Measurements from ENCODE around the gene MYO6. TPM values are rescaled to one million over a fixed set of nuclear protein-coding genes. Genes with fewer than 3 reads are reported as not detected.
"Not testable (repeated sequence)": the region's sequence is repeated elsewhere in the genome, so short reads cannot be mapped to it uniquely, and the experiment has no call there.

MYO6 gene
- total RNA-seq, 2 donors from 2014 or later = 0.62 to 2.0 TPM

DNA sequence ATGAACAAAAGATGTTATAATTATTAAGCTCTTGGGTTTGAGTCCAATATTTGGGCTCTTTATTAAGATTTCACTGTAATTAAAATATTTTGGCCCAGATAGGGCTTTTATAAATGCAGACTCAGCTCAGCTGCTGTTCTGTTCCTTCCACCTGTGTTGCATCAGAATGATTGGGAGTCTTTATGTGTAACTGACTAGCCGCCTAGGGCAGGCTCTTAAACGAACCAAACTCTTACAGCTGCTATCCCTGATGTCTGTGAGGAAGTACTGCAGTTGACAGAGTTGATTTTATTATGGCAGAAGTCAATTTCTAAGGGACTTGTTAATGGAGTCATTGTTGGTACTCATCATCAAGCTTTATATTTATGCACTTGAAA lies 144.7 kb downstream of the MYO6 start:
- Mint-ChIP-seq H3K36me3 (no peaks in the 10 kb centered on the region), H3K27ac (no peak overlapping the region), H3K9me3 (no peaks in the 10 kb centered on the region)
- DNase-seq (ENCODE audit: low spot score in 2 of 2) (no peak), ATAC-seq (no peak)

DNA sequence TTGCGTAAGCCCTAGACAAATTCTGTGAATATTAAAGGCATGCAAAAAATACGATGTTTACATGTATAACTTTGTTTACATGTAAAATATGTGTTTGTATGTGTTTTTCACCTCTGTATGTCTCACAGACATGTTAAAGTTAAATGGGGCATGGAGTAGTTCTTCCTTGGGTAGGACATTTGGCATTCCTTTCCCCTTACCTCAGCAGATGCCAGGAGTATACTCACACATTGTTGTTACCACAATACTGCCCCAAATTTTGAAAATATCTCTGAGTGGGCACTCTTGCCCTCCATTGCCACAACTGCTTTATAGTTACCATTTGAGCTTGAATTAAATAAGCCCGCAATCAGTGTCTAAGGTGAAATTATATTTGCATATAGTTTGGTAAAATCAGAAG lies 147.5 kb downstream of the MYO6 start:
- no peaks in the 10 kb centered on the region for H3K36me3 Mint-ChIP-seq
- no peaks in the 10 kb centered on the region for H3K9me3 Mint-ChIP-seq
- ATAC-seq (no peak), DNase-seq (ENCODE audit: low spot score in 2 of 2) (no peak)
- H3K27ac Mint-ChIP-seq = no peak overlapping the region

DNA sequence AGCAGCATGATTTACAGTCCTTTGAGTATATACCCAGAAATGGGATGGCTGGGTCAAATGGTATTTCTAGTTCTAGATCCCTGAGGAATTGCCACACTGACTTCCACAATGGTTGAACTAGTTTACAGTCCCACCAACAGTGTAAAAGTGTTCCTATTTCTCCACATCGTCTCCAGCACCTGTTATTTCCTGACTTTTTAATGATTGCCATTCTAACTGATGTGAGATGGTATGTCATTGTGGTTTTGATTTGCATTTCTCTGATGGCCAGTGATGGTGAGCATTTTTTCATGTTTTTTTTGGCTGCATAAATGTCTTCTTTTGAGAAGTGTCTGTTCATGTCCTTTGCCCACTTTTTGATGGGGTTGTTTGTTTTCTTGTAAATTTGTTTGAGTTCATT lies 151.2 kb downstream of the MYO6 start:
- H3K36me3 Mint-ChIP-seq; H3K9me3 Mint-ChIP-seq; DNase-seq (ENCODE audit: low spot score in 2 of 2); ATAC-seq; H3K27ac Mint-ChIP-seq: not testable (repeated sequence)

DNA sequence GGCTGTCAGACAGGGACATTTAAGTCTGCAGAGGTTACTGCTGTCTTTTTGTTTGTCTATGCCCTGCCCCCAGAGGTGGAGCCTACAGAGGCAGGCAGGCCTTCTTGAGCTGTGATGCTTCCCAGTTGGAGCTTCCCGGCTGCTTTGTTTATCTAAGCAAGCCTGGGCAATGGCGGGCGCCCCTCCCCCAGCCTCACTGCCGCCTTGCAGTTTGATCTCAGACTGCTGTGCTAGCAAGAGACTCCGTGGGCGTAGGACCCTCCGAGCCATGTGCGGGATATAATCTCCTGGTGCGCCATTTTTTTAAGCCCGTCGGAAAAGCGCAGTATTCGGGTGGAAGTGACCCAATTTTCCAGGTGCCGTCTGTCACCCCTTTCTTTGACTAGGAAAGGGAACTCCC lies 156.1 kb downstream of the MYO6 start:
- DNase-seq (ENCODE audit: low spot score in 2 of 2); H3K9me3 Mint-ChIP-seq; H3K27ac Mint-ChIP-seq; ATAC-seq; H3K36me3 Mint-ChIP-seq: not testable (repeated sequence)

DNA sequence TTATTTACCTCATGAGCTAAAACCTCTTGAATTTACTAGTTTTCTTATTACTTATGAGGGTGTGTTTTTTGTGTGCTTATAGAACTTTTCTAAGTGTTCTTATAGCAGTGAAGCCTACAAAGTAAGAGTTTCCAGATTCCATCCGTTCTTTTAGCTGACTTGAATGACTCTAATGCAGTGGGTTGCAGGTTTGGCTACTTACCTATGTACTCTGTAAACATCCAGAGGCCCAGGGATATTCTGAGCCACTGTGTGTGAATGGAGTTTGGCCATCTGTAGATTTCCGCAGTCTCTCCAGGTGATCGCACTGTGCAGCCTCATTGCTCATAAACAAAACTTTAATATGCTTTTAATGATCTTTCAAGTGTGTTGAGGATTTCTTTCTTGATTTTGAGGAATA lies 157.8 kb downstream of the MYO6 start:
- no peaks in the 10 kb centered on the region for H3K9me3 Mint-ChIP-seq
- DNase-seq (ENCODE audit: low spot score in 2 of 2) = no peak

DNA sequence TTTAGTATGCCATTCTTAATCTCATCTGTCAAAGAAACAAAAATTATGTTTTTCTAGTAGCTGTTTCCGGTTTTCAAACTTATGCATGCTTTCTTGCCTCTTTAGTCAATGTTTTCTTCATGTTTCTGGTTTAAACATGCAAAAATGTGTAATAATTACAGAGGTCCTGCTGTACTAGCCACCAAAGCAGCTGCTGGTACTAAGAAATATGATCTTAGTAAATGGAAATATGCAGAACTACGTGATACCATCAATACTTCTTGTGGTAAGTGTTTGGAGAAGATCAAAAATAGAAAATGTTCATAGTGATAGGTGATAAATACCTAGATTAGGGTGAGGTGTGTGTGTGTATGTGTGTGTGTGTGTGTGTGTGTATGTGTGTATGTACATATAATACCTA lies 158.4 kb downstream of the MYO6 start:
- ATAC-seq = no peak
- Mint-ChIP-seq H3K36me3 (peaks cover 0 to 5% of the 10 kb centered on the region in 2 donors), H3K9me3 (no peaks in the 10 kb centered on the region), H3K27ac (no peak overlapping the region)
- no peak for DNase-seq (ENCODE audit: low spot score in 2 of 2)

More for the DNA sequence above, 157.8 kb downstream of the MYO6 start:
- Mint-ChIP-seq H3K27ac (no peak overlapping the region), H3K36me3 (peaks cover 0 to 5% of the 10 kb centered on the region in 2 donors)
- ATAC-seq = no peak

DNA sequence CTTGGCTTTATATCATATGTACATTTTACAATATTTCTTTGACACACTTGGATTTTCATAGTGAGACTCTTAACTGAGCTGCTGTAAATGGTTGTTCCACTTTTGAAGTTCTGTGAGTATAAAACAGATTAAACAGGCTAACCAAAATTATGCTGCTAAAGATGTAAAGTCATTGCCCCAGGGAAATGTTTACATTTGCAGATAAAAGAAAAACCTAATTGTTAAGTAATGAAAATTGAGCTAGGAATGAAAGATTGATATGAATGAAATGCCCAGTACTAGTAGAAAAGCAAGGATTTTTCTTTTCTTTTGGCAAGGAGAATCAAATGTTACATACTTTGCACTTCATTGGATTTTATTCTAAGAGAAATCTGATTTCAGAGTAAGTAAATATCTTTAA lies 164.0 kb downstream of the MYO6 start:
- ATAC-seq (no peak), DNase-seq (ENCODE audit: low spot score in 2 of 2) (no peak)
- Mint-ChIP-seq H3K27ac (no peak overlapping the region), H3K9me3 (no peaks in the 10 kb centered on the region), H3K36me3 (no peaks in the 10 kb centered on the region)

DNA sequence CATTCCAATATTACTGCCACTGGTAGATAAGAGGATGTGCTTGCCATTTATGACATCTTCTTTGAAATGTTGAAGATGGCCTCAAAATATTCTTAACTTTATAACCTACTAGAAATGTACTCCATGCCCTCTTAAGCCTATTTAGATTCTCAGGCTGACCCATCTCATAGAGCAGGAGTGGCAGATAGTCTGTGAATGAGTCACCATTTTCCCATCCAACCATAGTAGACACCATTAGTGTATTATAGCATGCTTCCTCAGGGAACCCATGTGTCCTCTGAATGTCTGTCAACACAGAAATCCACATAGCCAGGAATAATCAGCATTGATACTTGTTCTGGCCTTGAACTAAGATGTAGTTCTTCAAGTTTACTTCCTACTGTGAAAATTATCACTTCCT lies 173.2 kb downstream of the MYO6 start:
- no peak overlapping the region for H3K27ac Mint-ChIP-seq
- DNase-seq (ENCODE audit: low spot score in 2 of 2) (no peak), ATAC-seq (no peak)
- no peaks in the 10 kb centered on the region for H3K36me3 Mint-ChIP-seq
- H3K9me3 Mint-ChIP-seq = no peaks in the 10 kb centered on the region

DNA sequence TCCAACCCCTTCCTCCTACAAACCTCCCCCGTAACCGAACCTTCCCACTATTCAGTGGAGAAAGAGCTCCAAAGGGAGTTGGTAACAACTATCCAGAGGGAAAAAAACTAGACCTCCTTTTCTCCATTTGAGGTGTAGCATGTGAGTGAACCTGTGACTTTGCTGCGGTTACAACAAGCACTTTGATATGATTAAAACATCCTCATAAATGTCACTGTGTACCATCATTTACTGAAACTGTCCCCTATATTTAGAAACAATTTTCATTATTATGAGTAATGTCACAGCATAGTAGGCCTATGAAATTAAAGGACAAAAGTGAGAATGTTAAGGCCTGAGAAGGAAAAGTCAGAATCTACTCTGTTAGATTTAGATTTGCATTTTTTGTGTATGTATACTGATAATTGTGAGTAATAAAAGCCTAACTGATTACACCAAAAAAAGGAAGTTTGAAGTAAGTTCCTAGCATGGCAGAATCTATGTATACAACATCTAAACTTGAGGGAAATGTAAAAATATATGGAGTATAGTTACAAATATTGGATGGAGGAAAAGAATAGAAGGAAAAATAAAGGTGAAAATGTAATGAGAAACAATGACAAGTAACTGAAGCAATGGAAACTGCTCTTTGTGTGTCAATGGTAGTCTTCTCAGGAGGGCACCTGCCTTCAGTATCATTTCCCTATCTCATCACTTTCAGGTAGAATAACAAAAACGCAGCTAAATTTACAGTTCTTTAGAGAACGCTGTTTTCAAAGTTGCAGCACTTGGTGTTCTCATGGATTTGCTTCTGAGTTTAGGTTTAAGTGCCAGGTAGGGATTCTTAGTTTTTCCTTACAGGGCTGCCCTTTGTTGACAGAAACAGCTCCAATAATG lies 177.5 kb downstream of the MYO6 start:
- ATAC-seq (no peak), DNase-seq (ENCODE audit: low spot score in 2 of 2) (no peak)
- H3K36me3 Mint-ChIP-seq = no peaks in the 10 kb centered on the region
- no peaks in the 10 kb centered on the region for H3K9me3 Mint-ChIP-seq
- H3K27ac Mint-ChIP-seq = no peak overlapping the region

DNA sequence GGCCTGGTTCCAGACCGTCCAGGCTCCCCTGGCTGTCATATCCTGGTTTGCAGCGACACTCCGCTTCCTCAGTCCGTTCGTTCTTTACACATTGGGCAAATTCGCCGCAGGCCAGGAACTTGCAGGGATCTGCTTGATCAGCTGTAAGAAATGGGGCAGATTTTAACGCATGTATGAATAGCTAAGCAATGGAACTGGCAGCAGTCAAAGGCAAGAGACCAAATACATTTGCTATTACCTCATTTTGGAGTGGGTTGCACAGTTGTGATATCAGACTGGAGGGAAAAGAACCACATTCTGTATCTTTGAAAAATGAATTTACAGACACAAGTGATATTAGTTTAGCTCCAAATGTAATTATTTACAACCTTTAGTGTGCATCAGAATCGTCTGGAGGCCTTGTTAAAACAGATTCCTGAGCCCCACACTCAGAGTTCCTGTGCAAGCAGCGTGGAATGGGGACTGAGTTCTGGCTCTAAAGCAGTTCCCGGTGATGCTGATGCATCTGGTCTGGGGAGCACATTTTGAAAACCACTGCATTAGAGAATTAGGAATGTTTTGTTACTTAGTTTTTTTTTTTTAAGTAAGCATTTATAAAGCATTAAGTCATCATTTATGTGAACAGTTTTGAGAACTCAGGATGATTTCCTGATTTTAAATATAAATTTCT lies 182.1 kb downstream of the MYO6 start:
- DNase-seq (ENCODE audit: low spot score in 2 of 2) (no peak), ATAC-seq (no peak)
- no peak overlapping the region for H3K27ac Mint-ChIP-seq
- no peaks in the 10 kb centered on the region for H3K36me3 Mint-ChIP-seq
- no peaks in the 10 kb centered on the region for H3K9me3 Mint-ChIP-seq

DNA sequence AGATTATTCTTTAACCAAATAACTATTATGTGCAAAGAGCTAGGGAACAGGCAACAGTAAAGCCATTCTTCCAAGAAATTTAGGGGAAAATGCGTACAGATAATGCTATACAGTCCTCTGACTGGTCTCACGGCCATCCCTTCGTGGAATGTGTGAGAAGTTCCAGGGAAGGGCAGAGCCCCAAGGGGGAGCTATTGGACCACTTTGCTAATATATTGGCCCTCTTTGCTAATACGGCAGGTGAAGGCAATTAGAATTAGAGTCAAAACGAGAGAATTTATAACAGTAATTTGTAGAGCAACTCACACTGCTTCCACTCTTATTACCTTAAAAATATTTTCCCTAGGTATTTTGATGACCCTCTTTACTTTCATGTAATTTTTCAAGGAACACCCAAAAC lies 183.0 kb downstream of the MYO6 start:
- ATAC-seq (no peak), DNase-seq (ENCODE audit: low spot score in 2 of 2) (no peak)

DNA sequence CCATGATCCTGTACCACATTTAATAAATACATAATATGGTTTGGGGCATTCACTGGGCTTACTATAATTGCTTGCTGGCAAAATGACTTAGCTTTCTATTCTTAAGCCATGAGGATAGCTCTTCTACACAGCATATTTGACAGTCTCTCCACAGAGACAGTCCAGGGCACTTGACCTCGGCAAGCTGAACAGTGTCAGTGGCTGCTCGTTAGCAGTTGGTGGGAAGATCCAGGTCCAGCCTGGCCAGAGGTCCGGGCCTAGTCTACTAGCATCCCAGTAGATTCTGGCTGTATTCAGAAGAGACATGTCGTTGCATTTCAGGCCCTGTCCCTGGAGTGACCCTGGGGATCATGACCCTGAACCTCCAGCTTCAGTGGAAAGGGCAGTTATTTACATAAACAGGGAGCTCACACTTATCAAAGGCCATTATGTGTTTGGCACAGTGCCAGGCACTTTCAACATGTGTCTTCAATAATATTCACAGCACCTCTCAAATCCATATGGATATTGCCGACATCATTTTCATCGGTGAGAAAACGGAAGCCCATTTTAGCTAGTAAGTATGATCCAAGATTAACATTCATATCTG lies 184.4 kb downstream of the MYO6 start:
- H3K27ac Mint-ChIP-seq = no peak overlapping the region
- H3K36me3 Mint-ChIP-seq = no peaks in the 10 kb centered on the region
- DNase-seq (ENCODE audit: low spot score in 2 of 2) = no peak
- ATAC-seq = no peak
- no peaks in the 10 kb centered on the region for H3K9me3 Mint-ChIP-seq

More for the DNA sequence above, 183.0 kb downstream of the MYO6 start:
- Mint-ChIP-seq H3K36me3 (no peaks in the 10 kb centered on the region), H3K27ac (no peak overlapping the region), H3K9me3 (no peaks in the 10 kb centered on the region)

DNA sequence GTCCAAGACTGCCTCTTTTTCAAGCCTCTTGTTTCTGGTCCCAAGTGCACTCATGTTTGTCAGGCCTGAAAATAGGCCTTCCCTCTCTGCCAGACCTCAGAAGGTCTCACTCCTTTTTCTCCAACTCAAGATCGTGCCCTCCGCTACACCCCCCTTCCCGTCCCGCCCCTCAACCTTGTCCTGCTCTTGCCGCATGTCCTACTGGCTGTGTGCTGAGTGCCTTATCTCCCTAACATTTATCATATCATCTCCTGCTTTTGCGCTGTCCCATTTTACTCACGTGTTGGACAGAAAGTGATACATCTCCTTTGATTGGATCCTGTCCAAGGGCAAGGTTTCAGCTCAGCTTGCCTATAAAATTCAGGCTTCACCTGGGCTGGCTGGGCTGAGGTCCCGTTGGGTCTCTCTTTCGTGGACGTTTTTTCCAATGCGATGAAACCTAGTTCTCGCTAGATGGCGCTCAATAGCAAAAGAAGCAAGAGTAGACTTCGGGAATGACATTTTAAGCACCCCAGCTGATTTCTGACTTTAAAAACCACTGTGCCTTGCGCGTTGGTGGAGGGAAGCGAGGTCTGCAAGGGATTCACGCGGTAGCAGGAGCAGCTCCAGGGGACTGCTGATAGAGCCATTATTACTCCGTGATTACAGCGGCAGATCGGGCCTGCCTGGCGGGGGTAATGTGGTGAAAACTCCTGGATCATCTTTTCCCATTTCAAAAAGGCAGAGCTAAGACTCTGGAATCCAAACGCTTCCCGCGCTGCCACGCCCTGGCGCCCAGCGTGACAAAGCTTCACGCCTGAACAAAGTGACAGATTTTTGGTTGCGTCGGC lies 185.8 kb downstream of the MYO6 start:
- DNase-seq (ENCODE audit: low spot score in 2 of 2) (peak in 1 of 2 donors; percentile 31), ATAC-seq (peak; percentile 28 to 72)
- H3K36me3 Mint-ChIP-seq = no peaks in the 10 kb centered on the region
- no peaks in the 10 kb centered on the region for H3K9me3 Mint-ChIP-seq
- H3K27ac Mint-ChIP-seq = no peak overlapping the region

DNA sequence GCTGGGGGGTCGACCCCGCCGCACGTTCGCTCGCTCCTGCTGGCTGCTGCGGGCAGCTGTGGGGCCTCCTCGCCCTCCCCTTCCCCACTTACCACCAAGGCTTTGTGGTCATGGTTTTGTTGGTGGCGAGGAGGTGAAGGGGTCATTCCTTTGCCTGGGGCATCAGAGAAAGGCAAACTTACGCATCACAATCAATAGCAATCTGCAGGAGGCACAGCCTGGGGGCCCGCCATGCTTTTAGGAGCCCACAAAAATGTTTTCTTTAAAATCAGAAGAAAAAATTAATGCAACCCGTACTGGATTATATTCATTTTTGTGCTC lies 186.4 kb downstream of the MYO6 start:
- Mint-ChIP-seq H3K36me3 (no peaks in the 10 kb centered on the region), H3K27ac (no peak overlapping the region), H3K9me3 (no peaks in the 10 kb centered on the region)
- DNase-seq (ENCODE audit: low spot score in 2 of 2) (no peak), ATAC-seq (peak in 1 of 2 donors; percentile 20)

DNA sequence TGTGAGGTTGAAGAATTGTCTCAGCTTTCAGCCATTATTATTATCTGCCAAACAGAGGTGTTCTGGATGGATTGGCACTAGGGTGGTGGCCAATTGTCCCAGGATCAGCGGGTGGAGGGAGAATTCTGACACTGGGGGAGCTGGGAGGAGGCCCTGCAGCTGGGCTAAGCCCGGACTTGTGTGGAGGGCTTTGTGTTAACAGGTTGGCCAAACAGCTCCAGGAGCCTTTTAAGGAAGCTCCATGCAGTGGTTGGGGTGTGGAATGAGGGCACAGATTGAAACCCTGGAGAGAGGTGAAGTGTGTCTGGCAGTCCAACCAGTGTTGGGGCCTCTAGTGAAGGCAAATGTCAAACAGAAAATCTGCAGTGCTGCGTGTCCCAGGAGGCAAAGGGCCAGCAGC lies 187.6 kb downstream of the MYO6 start:
- no peak for DNase-seq (ENCODE audit: low spot score in 2 of 2)
- H3K27ac Mint-ChIP-seq = no peak overlapping the region
- no peak for ATAC-seq
- H3K9me3 Mint-ChIP-seq = no peaks in the 10 kb centered on the region
- H3K36me3 Mint-ChIP-seq = no peaks in the 10 kb centered on the region

DNA sequence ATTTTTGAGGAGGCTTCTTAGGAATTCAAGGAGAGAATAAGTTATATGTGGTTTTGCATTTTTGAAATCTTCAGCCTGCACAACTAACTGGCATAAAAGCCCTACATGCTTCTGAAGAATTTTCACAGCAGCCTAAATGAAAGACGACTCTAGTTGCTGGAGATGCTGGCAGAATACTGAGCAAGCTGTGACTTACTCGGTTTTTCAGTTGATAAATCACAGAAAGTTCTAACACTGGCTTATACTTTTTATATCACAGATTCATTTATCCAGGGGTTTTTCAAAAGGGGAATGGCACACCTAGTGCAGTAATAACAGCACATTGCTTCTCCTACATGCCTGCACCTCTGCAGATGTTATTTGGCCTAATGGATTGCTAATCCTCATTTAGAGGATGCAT lies 188.8 kb downstream of the MYO6 start:
- Mint-ChIP-seq H3K9me3 (no peaks in the 10 kb centered on the region), H3K36me3 (no peaks in the 10 kb centered on the region), H3K27ac (no peak overlapping the region)

DNA sequence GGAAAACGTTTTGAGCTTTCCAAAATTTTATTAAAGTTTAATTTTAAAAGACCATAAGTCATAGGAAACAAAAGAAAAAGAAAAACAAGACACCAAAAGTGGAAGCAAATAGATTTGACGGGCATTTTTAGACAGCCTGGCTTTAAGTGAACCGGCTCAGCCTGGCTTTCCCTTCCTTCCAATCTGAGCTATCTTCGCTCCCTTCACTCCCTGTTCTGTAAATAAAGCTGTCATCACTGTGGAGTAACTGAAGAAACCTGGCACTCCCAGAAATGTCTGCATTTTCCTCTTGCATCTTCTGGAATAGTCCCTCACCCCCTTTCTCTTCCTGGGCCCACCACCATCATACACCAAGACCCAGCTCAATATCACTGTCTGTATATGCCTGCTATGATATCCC lies 191.5 kb downstream of the MYO6 start:
- no peaks in the 10 kb centered on the region for H3K9me3 Mint-ChIP-seq
- H3K27ac Mint-ChIP-seq = no peak overlapping the region
- no peaks in the 10 kb centered on the region for H3K36me3 Mint-ChIP-seq
- DNase-seq (ENCODE audit: low spot score in 2 of 2) = no peak
- ATAC-seq = no peak

More for the DNA sequence above, 188.8 kb downstream of the MYO6 start:
- DNase-seq (ENCODE audit: low spot score in 2 of 2) = no peak
- no peak for ATAC-seq
